Left lung (tissue), 10 donors: ENCODE data around the gene VSX1. TPM values are rescaled to one million over a fixed set of nuclear protein-coding genes. Genes with fewer than 3 reads are reported as not detected.

ENCODE experiments used
- ATAC-seq: fragments of 200-7000 bp; cut with Tn5 transposase; one replicate; pipeline ENCODE4 v1.9.1; 2020; ENCODE audit warnings: moderate library complexity
- DNase-seq, 4 donors: peaks; one replicate each; pipeline ENCODE4 v3.0.0-alpha.2; 2013 to 2020
- H3K27ac ChIP-seq, 2 donors: fragments of 200-600 bp; sonication (generic) in 1 of 2; one replicate each; pipeline versions ENCODE4 v1.5.0 to v1.8.0; 2020 to 2021
- H3K27me3 ChIP-seq, 2 donors: fragments of 200-600 bp; sonication (generic) in 1 of 2; one replicate each; pipeline versions ENCODE4 v1.5.0 to v1.8.0; 2020 to 2021
- H3K36me3 ChIP-seq, 2 donors: fragments of 200-600 bp; sonication (generic) in 1 of 2; one replicate each; pipeline versions ENCODE4 v1.5.0 to v1.8.0; 2020 to 2021
- H3K4me1 ChIP-seq, 2 donors: fragments of 200-600 bp; one replicate each; pipeline ENCODE4 v1.8.0; 2021
- H3K4me3 ChIP-seq, 2 donors: fragments of 200-600 bp; sonication (generic) in 1 of 2; one replicate each; pipeline versions ENCODE4 v1.5.0 to v1.8.0; 2020 to 2021; ENCODE audit warnings: mild to moderate bottlenecking in 1 of 2
- H3K9me3 ChIP-seq, 2 donors: fragments of 200-600 bp; sonication (generic) in 1 of 2; one replicate each; pipeline versions ENCODE4 v1.5.0 to v1.8.0; 2020 to 2021
- CTCF ChIP-seq, 2 donors: fragments of 200-600 bp; sonication (generic) in 1 of 2; IDR thresholded peaks; one replicate each; pipeline versions ENCODE4 v1.5.0 to v1.8.0; 2021; ENCODE audit warnings: antibody characterized with exemption in 2 of 2
- intact Hi-C, 2 donors: fragments of 100-400 bp; cut with DNase I; formaldehyde crosslinking; loops; one replicate each; pipeline versions ENCODE4 v1.11.2 to v1.14.2; 2022
- polyA plus RNA-seq, 6 donors: library from polyadenylated mRNA; unstranded; fragments of 120-200 nt; gene quantifications; one replicate each; pipeline ENCODE4 v1.2.1, GENCODE V29; 2013; ENCODE audit not compliant: insufficient read length in 6 of 6
- total RNA-seq, 2 donors: library from RNA; stranded (reverse); fragmentation: NEBNext Ultra II Directional; extraction: Animal tissue kit (Norgen Biotek cat#: 25700); gene quantifications; one replicate each; pipeline ENCODE4 v1.2.1, GENCODE V29; 2021
- donor health status: DM: no; HTN: yes; CAD: no.
- donor health status: DM: no; HTN: no; CAD: no.

VSX1 gene
- total and polyA plus RNA-seq, 8 donors: 0.10 TPM; not detected in 7

- intact Hi-C loops: no loop called here
- Histone ChIP-seq H3K4me1 (peaks cover 49 to 76% of the 10 kb centered on the region in 2 donors), H3K36me3 (no peaks in the 10 kb centered on the region), H3K27me3 (no peaks in the 10 kb centered on the region), H3K27ac (peak overlapping the region; percentile 67 to 83), H3K9me3 (no peaks in the 10 kb centered on the region), H3K4me3 (no peak overlapping the region)
- DNase-seq (peak in 1 of 4 donors; percentile 28), ATAC-seq (no peak)
- TF ChIP-seq CTCF (IDR thresholded peaks at IDR 0.05): no peak
Observed at GRCh38 chr20:25054096-25054820, 27.7 kb downstream of the VSX1 start.

- H3K27me3 ChIP-seq: no peaks in the 10 kb centered on the region
- intact Hi-C loops: no loop called here
- no peaks in the 10 kb centered on the region for H3K9me3 ChIP-seq
- H3K4me1 ChIP-seq: peaks cover 49 to 76% of the 10 kb centered on the region in 2 donors
- peak in 3 of 4 donors; percentile 34 to 85 (median 78) for DNase-seq
- no peak overlapping the region for H3K4me3 ChIP-seq
- H3K36me3 ChIP-seq: no peaks in the 10 kb centered on the region
- peak overlapping the region; percentile 67 to 83 for H3K27ac ChIP-seq
- TF ChIP-seq CTCF (IDR thresholded peaks at IDR 0.05): no peak
- ATAC-seq: no peak
Observed at GRCh38 chr20:25053255-25054031, 28.5 kb downstream of the VSX1 start.

GRCh38 chr20:25052255-25053194 is 29.4 kb downstream of the VSX1 start:
- TF ChIP-seq CTCF (IDR thresholded peaks at IDR 0.05): no peak
- intact Hi-C loops: no loop called here
- peaks cover 49 to 77% of the 10 kb centered on the region in 2 donors for H3K4me1 ChIP-seq

GRCh38 chr20:25051386-25052155 is 30.4 kb downstream of the VSX1 start:
- Histone ChIP-seq H3K4me1 (peaks cover 47 to 72% of the 10 kb centered on the region in 2 donors), H3K27me3 (no peaks in the 10 kb centered on the region), H3K4me3 (no peak overlapping the region), H3K27ac (peak overlapping the region; percentile 67 to 83), H3K9me3 (no peaks in the 10 kb centered on the region), H3K36me3 (peaks cover 0 to 11% of the 10 kb centered on the region in 2 donors)
- no peak for TF ChIP-seq CTCF (IDR thresholded peaks at IDR 0.05)
- DNase-seq: peak in 1 of 4 donors; percentile 11
- no peak for ATAC-seq
- intact Hi-C loops: no loop called here

More at GRCh38 chr20:25052255-25053194, 29.4 kb downstream of the VSX1 start:
- Histone ChIP-seq H3K27me3 (no peaks in the 10 kb centered on the region), H3K9me3 (no peaks in the 10 kb centered on the region), H3K27ac (peak overlapping the region; percentile 67 to 83), H3K4me3 (no peak overlapping the region), H3K36me3 (peaks cover 0 to 1% of the 10 kb centered on the region in 2 donors)
- ATAC-seq (no peak), DNase-seq (peak in 3 of 4 donors; percentile 42 to 89 (median 79))
